Measurements from ENCODE around the gene GPC1.

DNA sequence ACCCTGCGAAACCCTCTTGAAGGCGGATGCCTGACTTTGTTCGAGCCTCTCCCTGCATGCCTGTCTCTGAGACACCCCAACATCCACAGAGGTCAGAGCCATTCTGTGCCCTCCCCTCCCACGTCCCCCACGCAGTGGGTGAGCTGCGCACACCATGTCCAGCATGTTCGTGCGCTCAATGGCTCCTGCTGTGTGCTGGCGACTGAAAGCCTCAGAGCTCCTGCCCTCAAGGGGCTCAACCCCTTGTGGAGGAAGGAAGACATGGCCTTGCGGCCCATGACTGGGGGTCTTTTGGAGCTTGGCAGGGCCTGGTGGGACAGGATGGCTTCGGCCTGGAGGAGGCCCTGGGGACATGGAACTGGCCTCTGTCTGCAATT is 76.6 kb downstream of the GPC1 start:
- no peak for TF ChIP-seq POLR2AphosphoS5 (IDR thresholded peaks at IDR 0.05)
- TF ChIP-seq, protein P1, sequence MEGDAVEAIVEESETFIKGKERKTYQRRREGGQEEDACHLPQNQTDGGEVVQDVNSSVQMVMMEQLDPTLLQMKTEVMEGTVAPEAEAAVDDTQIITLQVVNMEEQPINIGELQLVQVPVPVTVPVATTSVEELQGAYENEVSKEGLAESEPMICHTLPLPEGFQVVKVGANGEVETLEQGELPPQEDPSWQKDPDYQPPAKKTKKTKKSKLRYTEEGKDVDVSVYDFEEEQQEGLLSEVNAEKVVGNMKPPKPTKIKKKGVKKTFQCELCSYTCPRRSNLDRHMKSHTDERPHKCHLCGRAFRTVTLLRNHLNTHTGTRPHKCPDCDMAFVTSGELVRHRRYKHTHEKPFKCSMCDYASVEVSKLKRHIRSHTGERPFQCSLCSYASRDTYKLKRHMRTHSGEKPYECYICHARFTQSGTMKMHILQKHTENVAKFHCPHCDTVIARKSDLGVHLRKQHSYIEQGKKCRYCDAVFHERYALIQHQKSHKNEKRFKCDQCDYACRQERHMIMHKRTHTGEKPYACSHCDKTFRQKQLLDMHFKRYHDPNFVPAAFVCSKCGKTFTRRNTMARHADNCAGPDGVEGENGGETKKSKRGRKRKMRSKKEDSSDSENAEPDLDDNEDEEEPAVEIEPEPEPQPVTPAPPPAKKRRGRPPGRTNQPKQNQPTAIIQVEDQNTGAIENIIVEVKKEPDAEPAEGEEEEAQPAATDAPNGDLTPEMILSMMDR (IDR thresholded peaks at IDR 0.05 in 8 of 11, conservative IDR thresholded peaks at IDR 0.05 in 3 of 11): no peak
